ENCODE results near the gene LRMDA.

DNA sequence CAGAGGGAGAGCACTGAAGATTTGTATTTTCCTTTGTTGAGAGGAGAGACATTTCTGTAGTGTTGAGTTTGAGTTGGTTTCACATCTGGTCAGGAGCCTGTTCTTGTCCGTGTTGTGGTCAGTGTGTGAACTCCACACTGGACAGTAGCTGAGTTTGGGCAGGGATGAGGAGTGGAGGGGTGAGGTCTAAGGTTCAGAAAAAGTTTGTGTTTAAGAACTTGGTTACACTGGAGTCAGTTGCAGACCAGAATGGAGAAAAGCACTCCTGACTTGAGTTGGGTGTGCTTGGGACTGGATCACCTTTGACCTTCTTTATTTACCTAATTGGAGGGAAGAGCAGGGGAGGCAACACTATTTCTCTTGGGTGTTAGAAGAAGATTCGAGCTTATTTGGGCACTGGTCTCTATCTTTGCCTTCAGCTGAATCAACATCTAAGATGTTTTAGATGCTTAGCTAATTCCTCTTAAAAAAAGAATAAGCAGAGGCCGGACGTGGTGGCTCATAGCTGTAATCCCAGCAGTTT is 8.9 kb downstream of the LRMDA start:
- TF ChIP-seq MAZ (IDR thresholded peaks at IDR 0.05; ENCODE audit: borderline replicate concordance, low read depth, low read length) (no peak), POLR2A (IDR thresholded peaks at IDR 0.05; ENCODE audit: low read depth, low read length) (no peak), MXI1 (IDR thresholded peaks at IDR 0.05; ENCODE audit: borderline replicate concordance, low read depth, low read length) (no peak), CHD1 (IDR thresholded peaks at IDR 0.05; ENCODE audit: low read depth, low read length) (no peak), CEBPB (IDR thresholded peaks at IDR 0.05; ENCODE audit: low read depth, low read length) (no peak), RFX5 (IDR thresholded peaks at IDR 0.05; ENCODE audit: low read depth, low read length) (no peak), NFE2L2 (IDR thresholded peaks at IDR 0.05; ENCODE audit: low read depth, low read length) (no peak), SMC3 (IDR thresholded peaks at IDR 0.05; ENCODE audit: low read depth, low read length) (no peak)
- TF ChIP-seq, protein P1, sequence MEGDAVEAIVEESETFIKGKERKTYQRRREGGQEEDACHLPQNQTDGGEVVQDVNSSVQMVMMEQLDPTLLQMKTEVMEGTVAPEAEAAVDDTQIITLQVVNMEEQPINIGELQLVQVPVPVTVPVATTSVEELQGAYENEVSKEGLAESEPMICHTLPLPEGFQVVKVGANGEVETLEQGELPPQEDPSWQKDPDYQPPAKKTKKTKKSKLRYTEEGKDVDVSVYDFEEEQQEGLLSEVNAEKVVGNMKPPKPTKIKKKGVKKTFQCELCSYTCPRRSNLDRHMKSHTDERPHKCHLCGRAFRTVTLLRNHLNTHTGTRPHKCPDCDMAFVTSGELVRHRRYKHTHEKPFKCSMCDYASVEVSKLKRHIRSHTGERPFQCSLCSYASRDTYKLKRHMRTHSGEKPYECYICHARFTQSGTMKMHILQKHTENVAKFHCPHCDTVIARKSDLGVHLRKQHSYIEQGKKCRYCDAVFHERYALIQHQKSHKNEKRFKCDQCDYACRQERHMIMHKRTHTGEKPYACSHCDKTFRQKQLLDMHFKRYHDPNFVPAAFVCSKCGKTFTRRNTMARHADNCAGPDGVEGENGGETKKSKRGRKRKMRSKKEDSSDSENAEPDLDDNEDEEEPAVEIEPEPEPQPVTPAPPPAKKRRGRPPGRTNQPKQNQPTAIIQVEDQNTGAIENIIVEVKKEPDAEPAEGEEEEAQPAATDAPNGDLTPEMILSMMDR (conservative IDR thresholded peaks at IDR 0.05; ENCODE audit: low read depth, low read length), result no peak
- TF ChIP-seq, protein P2, sequence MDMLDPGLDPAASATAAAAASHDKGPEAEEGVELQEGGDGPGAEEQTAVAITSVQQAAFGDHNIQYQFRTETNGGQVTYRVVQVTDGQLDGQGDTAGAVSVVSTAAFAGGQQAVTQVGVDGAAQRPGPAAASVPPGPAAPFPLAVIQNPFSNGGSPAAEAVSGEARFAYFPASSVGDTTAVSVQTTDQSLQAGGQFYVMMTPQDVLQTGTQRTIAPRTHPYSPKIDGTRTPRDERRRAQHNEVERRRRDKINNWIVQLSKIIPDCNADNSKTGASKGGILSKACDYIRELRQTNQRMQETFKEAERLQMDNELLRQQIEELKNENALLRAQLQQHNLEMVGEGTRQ (IDR thresholded peaks at IDR 0.05; ENCODE audit: low read depth, low read length), result no peak

Measured in IMR-90 (cell line).